ENCODE measurements around the gene PDRG1.

The PDRG1 gene

GRCh38 chr20:31977080-31977479 lies 25.2 kb upstream of the PDRG1 start:
- H2BK15ac ChIP-seq (ENCODE audit: low read depth, poor library complexity, severe bottlenecking), result no peak overlapping the region
- H3K4me2 ChIP-seq (ENCODE audit: low read length, poor library complexity, severe bottlenecking), result no peak overlapping the region
- H3K79me1 ChIP-seq (replicated peaks; ENCODE audit: low read length, poor library complexity, severe bottlenecking), result no peaks in the 10 kb centered on the region
- no peak overlapping the region for H3K9ac ChIP-seq (ENCODE audit: low read length)
- H3K14ac ChIP-seq (ENCODE audit: low read length in 2 of 2), result no peak overlapping the region
- H4K91ac ChIP-seq (ENCODE audit: low read length), result no peak overlapping the region
- H2BK120ac ChIP-seq (ENCODE audit: low read depth, low read length), result no peak overlapping the region
- peaks cover 12% of the 10 kb centered on the region for H3K4me1 ChIP-seq (ENCODE audit: control insufficient read depth, insufficient read depth, low read depth, low read length)
- H3K9me3 ChIP-seq (ENCODE audit: control insufficient read depth, low read length), result no peaks in the 10 kb centered on the region
- no peak overlapping the region for H3K4ac ChIP-seq (ENCODE audit: low read depth in 1 of 2, low read length in 2 of 2)
- H2BK12ac ChIP-seq (ENCODE audit: low read length in 2 of 2), result no peak overlapping the region
- H2AK5ac ChIP-seq (ENCODE audit: low read length, severe bottlenecking), result no peak overlapping the region
- H2AFZ ChIP-seq (ENCODE audit: low read depth, low read length), result no peak overlapping the region
- no peak overlapping the region for H3K18ac ChIP-seq (ENCODE audit: low read depth in 1 of 2, low read length in 2 of 2)
- 83% methylated on average over 4 of the region's 4 CpGs for WGBS
- H3K27ac ChIP-seq (ENCODE audit: low read length, poor library complexity, severe bottlenecking), result no peak overlapping the region
- no peak overlapping the region for H4K8ac ChIP-seq (ENCODE audit: low read length)
- no peak for DNase-seq
- H3K4me3 ChIP-seq (ENCODE audit: insufficient read depth in 1 of 2, low read depth in 1 of 2, low read length in 2 of 2), result no peak overlapping the region
- H3K27me3 ChIP-seq (ENCODE audit: control insufficient read depth in 1 of 2, insufficient read depth in 1 of 2, low read length in 2 of 2), result peaks cover 51 to 76% of the 10 kb centered on the region in 2 experiments
- H2BK5ac ChIP-seq (ENCODE audit: low read depth, low read length, poor library complexity, severe bottlenecking), result no peak overlapping the region
- H3K36me3 ChIP-seq (ENCODE audit: control insufficient read depth in 1 of 2, insufficient read depth in 2 of 2, low read depth in 1 of 2, low read length in 2 of 2), result no peaks in the 10 kb centered on the region
- H3K23ac ChIP-seq (ENCODE audit: low read length in 2 of 2), result no peak overlapping the region

DNA sequence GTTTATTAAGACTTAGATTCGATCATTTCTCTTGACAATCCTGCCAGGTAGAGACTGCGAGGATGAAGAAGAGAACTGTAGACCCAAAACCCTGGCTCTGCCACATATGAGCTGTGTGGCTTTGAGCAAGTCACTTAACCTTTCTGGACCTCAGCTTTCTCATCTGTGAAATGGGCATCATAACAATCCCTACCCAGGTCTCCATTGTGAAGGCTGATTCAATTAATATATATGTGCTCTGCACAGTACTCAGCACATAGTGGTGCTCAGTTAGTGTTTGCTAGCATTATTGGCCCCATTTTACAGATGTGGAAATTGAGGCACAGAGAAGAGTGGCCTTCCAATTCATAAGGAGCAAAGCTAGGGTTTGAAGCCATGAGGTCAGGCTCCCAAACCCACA lies 24.0 kb upstream of the PDRG1 start:
- H4K91ac ChIP-seq (ENCODE audit: low read length), result no peak overlapping the region
- H3K23ac ChIP-seq (ENCODE audit: low read length in 2 of 2), result no peak overlapping the region
- H2AK5ac ChIP-seq (ENCODE audit: low read length, severe bottlenecking), result no peak overlapping the region
- no peaks in the 10 kb centered on the region for H3K79me1 ChIP-seq (replicated peaks; ENCODE audit: low read length, poor library complexity, severe bottlenecking)
- no peak overlapping the region for H3K14ac ChIP-seq (ENCODE audit: low read length in 2 of 2)
- no peak overlapping the region for H3K27ac ChIP-seq (ENCODE audit: low read length, poor library complexity, severe bottlenecking)
- H2BK120ac ChIP-seq (ENCODE audit: low read depth, low read length), result no peak overlapping the region
- H3K36me3 ChIP-seq (ENCODE audit: control insufficient read depth in 1 of 2, insufficient read depth in 2 of 2, low read depth in 1 of 2, low read length in 2 of 2), result no peaks in the 10 kb centered on the region
- H4K8ac ChIP-seq (ENCODE audit: low read length), result no peak overlapping the region
- no peak for DNase-seq
- no peak overlapping the region for H2BK5ac ChIP-seq (ENCODE audit: low read depth, low read length, poor library complexity, severe bottlenecking)
- no peak overlapping the region for H2BK12ac ChIP-seq (ENCODE audit: low read length in 2 of 2)
- no peak overlapping the region for H3K4ac ChIP-seq (ENCODE audit: low read depth in 1 of 2, low read length in 2 of 2)
- no peak overlapping the region for H3K4me2 ChIP-seq (ENCODE audit: low read length, poor library complexity, severe bottlenecking)
- 87% methylated on average over 2 of the region's 2 CpGs for WGBS
- no peaks in the 10 kb centered on the region for H3K9me3 ChIP-seq (ENCODE audit: control insufficient read depth, low read length)
- H3K27me3 ChIP-seq (ENCODE audit: control insufficient read depth in 1 of 2, insufficient read depth in 1 of 2, low read length in 2 of 2), result peaks cover 56 to 80% of the 10 kb centered on the region in 2 experiments
- H3K4me1 ChIP-seq (ENCODE audit: control insufficient read depth, insufficient read depth, low read depth, low read length), result peaks cover 12% of the 10 kb centered on the region
- H2BK15ac ChIP-seq (ENCODE audit: low read depth, poor library complexity, severe bottlenecking), result no peak overlapping the region
- H3K4me3 ChIP-seq (ENCODE audit: insufficient read depth in 1 of 2, low read depth in 1 of 2, low read length in 2 of 2), result no peak overlapping the region
- no peak overlapping the region for H2AFZ ChIP-seq (ENCODE audit: low read depth, low read length)
- no peak overlapping the region for H3K18ac ChIP-seq (ENCODE audit: low read depth in 1 of 2, low read length in 2 of 2)
- H3K9ac ChIP-seq (ENCODE audit: low read length), result no peak overlapping the region

- Histone ChIP-seq H3K27me3 (ENCODE audit: control insufficient read depth in 1 of 2, insufficient read depth in 1 of 2, low read length in 2 of 2) (peaks cover 58 to 82% of the 10 kb centered on the region in 2 experiments), H3K27ac (ENCODE audit: low read length, poor library complexity, severe bottlenecking) (no peak overlapping the region), H2AK5ac (ENCODE audit: low read length, severe bottlenecking) (no peak overlapping the region), H2BK12ac (ENCODE audit: low read length in 2 of 2) (no peak overlapping the region), H4K8ac (ENCODE audit: low read length) (no peak overlapping the region), H2AFZ (ENCODE audit: low read depth, low read length) (no peak overlapping the region), H2BK15ac (ENCODE audit: low read depth, poor library complexity, severe bottlenecking) (no peak overlapping the region), H3K79me1 (replicated peaks; ENCODE audit: low read length, poor library complexity, severe bottlenecking) (no peaks in the 10 kb centered on the region), H3K9ac (ENCODE audit: low read length) (no peak overlapping the region), H3K4me3 (ENCODE audit: insufficient read depth in 1 of 2, low read depth in 1 of 2, low read length in 2 of 2) (no peak overlapping the region), H3K4ac (ENCODE audit: low read depth in 1 of 2, low read length in 2 of 2) (no peak overlapping the region), H3K9me3 (ENCODE audit: control insufficient read depth, low read length) (no peaks in the 10 kb centered on the region), H3K4me1 (ENCODE audit: control insufficient read depth, insufficient read depth, low read depth, low read length) (peaks cover 12% of the 10 kb centered on the region), H3K36me3 (ENCODE audit: control insufficient read depth in 1 of 2, insufficient read depth in 2 of 2, low read depth in 1 of 2, low read length in 2 of 2) (no peaks in the 10 kb centered on the region), H3K23ac (ENCODE audit: low read length in 2 of 2) (no peak overlapping the region), H2BK120ac (ENCODE audit: low read depth, low read length) (no peak overlapping the region), H4K91ac (ENCODE audit: low read length) (no peak overlapping the region), H2BK5ac (ENCODE audit: low read depth, low read length, poor library complexity, severe bottlenecking) (no peak overlapping the region), H3K4me2 (ENCODE audit: low read length, poor library complexity, severe bottlenecking) (no peak overlapping the region), H3K14ac (ENCODE audit: low read length in 2 of 2) (no peak overlapping the region), H3K18ac (ENCODE audit: low read depth in 1 of 2, low read length in 2 of 2) (no peak overlapping the region)
- DNase-seq, result no peak
- WGBS, result 23% methylated on average over 9 of the region's 10 CpGs
Observed at GRCh38 chr20:31974951-31975487, 23.2 kb upstream of the PDRG1 start.

GRCh38 chr20:31974296-31974695 lies 22.4 kb upstream of the PDRG1 start:
- no peaks in the 10 kb centered on the region for H3K36me3 ChIP-seq (ENCODE audit: control insufficient read depth in 1 of 2, insufficient read depth in 2 of 2, low read depth in 1 of 2, low read length in 2 of 2)
- H3K27ac ChIP-seq (ENCODE audit: low read length, poor library complexity, severe bottlenecking), result no peak overlapping the region
- no peak overlapping the region for H2BK120ac ChIP-seq (ENCODE audit: low read depth, low read length)
- H3K79me1 ChIP-seq (replicated peaks; ENCODE audit: low read length, poor library complexity, severe bottlenecking), result no peaks in the 10 kb centered on the region
- no peak overlapping the region for H2BK12ac ChIP-seq (ENCODE audit: low read length in 2 of 2)
- no peak overlapping the region for H2BK5ac ChIP-seq (ENCODE audit: low read depth, low read length, poor library complexity, severe bottlenecking)
- no peak for DNase-seq
- no peak overlapping the region for H3K23ac ChIP-seq (ENCODE audit: low read length in 2 of 2)
- H3K9ac ChIP-seq (ENCODE audit: low read length), result no peak overlapping the region
- H3K14ac ChIP-seq (ENCODE audit: low read length in 2 of 2), result no peak overlapping the region
- no peak overlapping the region for H2BK15ac ChIP-seq (ENCODE audit: low read depth, poor library complexity, severe bottlenecking)
- no peaks in the 10 kb centered on the region for H3K9me3 ChIP-seq (ENCODE audit: control insufficient read depth, low read length)
- no peak overlapping the region for H4K8ac ChIP-seq (ENCODE audit: low read length)
- H3K4me2 ChIP-seq (ENCODE audit: low read length, poor library complexity, severe bottlenecking), result no peak overlapping the region
- H2AK5ac ChIP-seq (ENCODE audit: low read length, severe bottlenecking), result no peak overlapping the region
- no peak overlapping the region for H3K4me3 ChIP-seq (ENCODE audit: insufficient read depth in 1 of 2, low read depth in 1 of 2, low read length in 2 of 2)
- no peak overlapping the region for H4K91ac ChIP-seq (ENCODE audit: low read length)
- 100% methylated on average over 2 of the region's 2 CpGs for WGBS
- no peak overlapping the region for H3K4ac ChIP-seq (ENCODE audit: low read depth in 1 of 2, low read length in 2 of 2)
- H3K18ac ChIP-seq (ENCODE audit: low read depth in 1 of 2, low read length in 2 of 2), result no peak overlapping the region
- peaks cover 12% of the 10 kb centered on the region for H3K4me1 ChIP-seq (ENCODE audit: control insufficient read depth, insufficient read depth, low read depth, low read length)
- no peak overlapping the region for H2AFZ ChIP-seq (ENCODE audit: low read depth, low read length)
- H3K27me3 ChIP-seq (ENCODE audit: control insufficient read depth in 1 of 2, insufficient read depth in 1 of 2, low read length in 2 of 2), result peaks cover 65 to 82% of the 10 kb centered on the region in 2 experiments

Measured in mesenchymal stem cell (in vitro differentiated cells and primary cell).